Left ventricle myocardium inferior (tissue), 1 donor: Measurements from ENCODE around the gene BANF2. TPM values are rescaled to one million over a fixed set of nuclear protein-coding genes. Genes with fewer than 3 reads are reported as not detected.

Experiments
- DNase-seq: peaks from one replicate; pipeline ENCODE4 v3.0.0-alpha.2; 2020
- H3K27ac ChIP-seq: fragments of 200-600 bp; replicated peaks from 2 replicates; pipeline ENCODE4 v1.8.0; 2021
- H3K27me3 ChIP-seq: fragments of 200-600 bp; 2 replicates; pipeline ENCODE4 v1.8.0; 2021; ENCODE audit warnings: low read depth
- H3K36me3 ChIP-seq: fragments of 200-600 bp; 2 replicates; pipeline ENCODE4 v1.8.0; 2021
- H3K4me1 ChIP-seq: fragments of 200-600 bp; 2 replicates; pipeline ENCODE4 v1.8.0; 2021
- H3K4me3 ChIP-seq: fragments of 200-600 bp; 2 replicates; pipeline ENCODE4 v1.8.0; 2021; ENCODE audit warnings: mild to moderate bottlenecking, moderate library complexity
- H3K9me3 ChIP-seq: fragments of 200-600 bp; replicated peaks from 2 replicates; pipeline ENCODE4 v1.8.0; 2021
- intact Hi-C: fragments of 100-400 bp; cut with micrococcal nuclease; formaldehyde crosslinking; loops from one replicate; pipeline ENCODE4 v1.11.0; 2022
- total RNA-seq: library from RNA; stranded (reverse); fragmentation: NEBNext Ultra II Directional; extraction: Animal tissue kit (Norgen Biotek cat#: 25700); gene quantifications from one replicate; pipeline ENCODE4 v1.2.1, GENCODE V29; 2021
- TF ChIP-seq, protein P1 (sequence below): fragments of 200-600 bp; IDR thresholded peaks from 2 replicates; pipeline ENCODE4 v1.8.0; 2021; ENCODE audit warnings: antibody characterized with exemption, mild to moderate bottlenecking, borderline replicate concordance
- donor health status: DM: no; HTN: yes; CAD: no; lungs with severe emphysema.

Gene BANF2
- total RNA-seq, 1 donor from 2014 or later, result not detected

DNA sequence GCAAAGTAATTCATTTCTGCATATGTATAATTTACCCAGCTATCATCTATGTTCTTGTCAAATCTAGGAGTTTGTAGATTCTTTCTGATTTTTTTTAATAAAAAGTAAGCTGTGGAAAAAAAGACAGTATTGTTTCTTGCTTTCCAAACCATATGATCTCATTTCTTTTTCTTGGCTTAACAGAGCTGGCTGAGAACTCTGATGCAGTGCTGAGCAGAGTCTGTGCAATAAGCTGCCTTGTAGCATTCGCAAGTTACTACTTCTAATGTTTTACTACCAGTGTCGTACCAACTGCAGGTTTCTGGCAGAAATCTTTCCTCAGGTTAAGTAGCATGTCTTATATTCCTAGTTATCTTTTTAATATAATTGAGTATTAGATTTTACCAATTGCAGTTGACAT is 33.3 kb upstream of the BANF2 start:
- TF ChIP-seq, protein P1, sequence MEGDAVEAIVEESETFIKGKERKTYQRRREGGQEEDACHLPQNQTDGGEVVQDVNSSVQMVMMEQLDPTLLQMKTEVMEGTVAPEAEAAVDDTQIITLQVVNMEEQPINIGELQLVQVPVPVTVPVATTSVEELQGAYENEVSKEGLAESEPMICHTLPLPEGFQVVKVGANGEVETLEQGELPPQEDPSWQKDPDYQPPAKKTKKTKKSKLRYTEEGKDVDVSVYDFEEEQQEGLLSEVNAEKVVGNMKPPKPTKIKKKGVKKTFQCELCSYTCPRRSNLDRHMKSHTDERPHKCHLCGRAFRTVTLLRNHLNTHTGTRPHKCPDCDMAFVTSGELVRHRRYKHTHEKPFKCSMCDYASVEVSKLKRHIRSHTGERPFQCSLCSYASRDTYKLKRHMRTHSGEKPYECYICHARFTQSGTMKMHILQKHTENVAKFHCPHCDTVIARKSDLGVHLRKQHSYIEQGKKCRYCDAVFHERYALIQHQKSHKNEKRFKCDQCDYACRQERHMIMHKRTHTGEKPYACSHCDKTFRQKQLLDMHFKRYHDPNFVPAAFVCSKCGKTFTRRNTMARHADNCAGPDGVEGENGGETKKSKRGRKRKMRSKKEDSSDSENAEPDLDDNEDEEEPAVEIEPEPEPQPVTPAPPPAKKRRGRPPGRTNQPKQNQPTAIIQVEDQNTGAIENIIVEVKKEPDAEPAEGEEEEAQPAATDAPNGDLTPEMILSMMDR, result no peak
- H3K4me1 ChIP-seq, result peaks cover 57% of the 10 kb centered on the region
- H3K4me3 ChIP-seq, result no peak overlapping the region
- no peaks in the 10 kb centered on the region for H3K27me3 ChIP-seq
- intact Hi-C loops, result no loop called here
- peak overlapping the region; percentile 47 for H3K27ac ChIP-seq
- H3K36me3 ChIP-seq, result no peaks in the 10 kb centered on the region
- H3K9me3 ChIP-seq, result no peaks in the 10 kb centered on the region
- DNase-seq, result no peak

DNA sequence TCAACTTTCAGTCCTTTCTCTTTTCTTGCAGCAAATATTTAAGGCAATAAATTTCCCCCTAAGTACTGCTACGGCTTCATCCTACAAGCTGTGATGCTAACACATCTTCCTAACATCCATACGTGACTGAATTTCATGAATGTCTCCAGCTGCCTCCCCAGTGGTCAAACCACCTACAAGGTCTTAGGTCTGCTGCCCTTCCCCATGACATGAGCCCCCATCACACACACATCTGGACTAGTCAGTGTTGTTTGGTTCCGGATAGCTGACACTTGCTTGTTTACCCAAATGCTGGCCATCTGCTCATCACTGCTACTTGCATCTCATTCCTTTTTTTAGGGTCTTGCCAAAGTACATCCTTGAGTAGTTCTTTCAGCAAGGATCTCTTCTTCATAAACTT is 32.3 kb upstream of the BANF2 start:
- H3K36me3 ChIP-seq, result no peaks in the 10 kb centered on the region
- H3K27me3 ChIP-seq, result no peaks in the 10 kb centered on the region
- intact Hi-C loops, result no loop called here
- TF ChIP-seq, protein P1, result no peak
- no peak overlapping the region for H3K4me3 ChIP-seq
- H3K27ac ChIP-seq, result no peak overlapping the region
- H3K9me3 ChIP-seq, result no peaks in the 10 kb centered on the region
- no peak for DNase-seq
- peaks cover 48% of the 10 kb centered on the region for H3K4me1 ChIP-seq

DNA sequence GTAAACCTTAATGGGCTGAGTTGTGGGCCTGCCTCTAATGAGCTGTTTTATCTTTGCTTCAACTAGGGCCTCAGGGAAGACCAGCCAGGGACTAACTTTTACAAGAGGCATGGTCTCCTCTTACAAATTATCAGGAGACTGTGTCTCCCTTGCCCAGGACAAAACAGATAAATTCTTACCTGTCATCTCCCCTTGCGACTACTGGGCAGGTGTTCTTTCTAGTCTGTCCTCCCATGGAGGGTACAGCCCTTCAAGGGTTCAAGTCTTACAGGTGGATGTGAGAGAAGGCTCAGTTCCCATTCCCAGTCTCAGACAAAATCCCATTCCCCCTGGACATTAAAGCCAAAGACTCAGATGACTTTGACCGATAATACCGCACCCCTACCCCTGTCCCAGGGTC is 31.3 kb upstream of the BANF2 start:
- no peak for DNase-seq
- Histone ChIP-seq H3K4me1 (peaks cover 40% of the 10 kb centered on the region), H3K4me3 (no peak overlapping the region), H3K36me3 (no peaks in the 10 kb centered on the region), H3K9me3 (no peaks in the 10 kb centered on the region), H3K27ac (no peak overlapping the region), H3K27me3 (no peaks in the 10 kb centered on the region)
- intact Hi-C loops, result no loop called here
- TF ChIP-seq, protein P1, result no peak

DNA sequence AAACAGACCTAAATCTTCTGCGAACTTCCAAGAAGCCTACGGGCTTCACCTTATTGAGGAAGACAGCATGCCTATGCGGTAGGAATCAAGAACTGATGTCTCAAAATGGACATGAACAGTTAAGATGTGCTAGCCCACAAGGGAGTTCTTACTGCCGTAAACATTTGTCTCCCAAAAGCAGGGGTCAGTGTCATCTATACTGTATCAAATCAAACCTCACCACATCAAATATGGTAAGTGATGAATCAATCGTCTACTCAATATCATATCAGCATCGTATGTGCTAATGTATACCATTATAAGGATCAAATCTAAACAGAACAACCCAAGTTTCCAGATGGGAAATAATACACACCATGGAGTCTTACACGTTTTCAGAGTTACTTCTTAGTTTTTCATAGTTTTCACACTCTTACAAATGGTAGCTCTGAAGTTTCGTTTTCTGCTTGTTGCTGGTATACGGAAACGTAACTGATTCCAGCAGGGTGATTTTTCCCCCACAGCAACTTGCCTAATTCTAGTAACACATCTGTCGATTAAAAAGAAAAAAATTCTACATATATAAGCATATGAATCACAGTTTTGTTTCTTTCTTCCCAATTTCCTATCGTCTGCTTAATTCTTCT is 30.3 kb upstream of the BANF2 start:
- intact Hi-C loops, result no loop called here
- TF ChIP-seq, protein P1, result no peak
- Histone ChIP-seq H3K36me3 (no peaks in the 10 kb centered on the region), H3K4me1 (peaks cover 35% of the 10 kb centered on the region), H3K27ac (no peak overlapping the region), H3K9me3 (no peaks in the 10 kb centered on the region), H3K4me3 (no peak overlapping the region), H3K27me3 (no peaks in the 10 kb centered on the region)
- DNase-seq, result no peak

DNA sequence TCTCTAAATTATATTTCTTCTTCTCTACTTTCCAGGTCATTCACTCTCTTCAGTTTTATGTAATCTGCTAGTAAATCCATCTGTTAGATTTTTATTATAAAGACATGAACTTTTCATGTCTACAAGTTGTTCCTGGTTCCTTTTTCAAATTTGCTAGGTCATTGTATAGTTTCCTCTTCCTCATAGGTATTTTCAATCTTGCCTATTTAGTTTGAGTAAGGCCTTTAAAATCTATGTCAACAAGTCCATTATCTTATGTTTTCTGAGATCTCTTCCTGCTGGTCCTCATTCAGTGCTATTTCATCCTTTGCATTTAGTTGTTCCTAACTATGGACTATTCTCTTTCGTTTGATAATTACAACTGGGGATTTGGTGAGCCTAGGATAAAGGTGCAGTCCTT is 28.8 kb upstream of the BANF2 start:
- Histone ChIP-seq H3K4me1 (peaks cover 35% of the 10 kb centered on the region), H3K27ac (no peak overlapping the region)
- intact Hi-C loops, result loop anchor here (10.0 kb wide), 1 partner anchor 224 kb away; no protein-coding TSS in a partner anchor

More for the DNA sequence above, 28.8 kb upstream of the BANF2 start:
- Histone ChIP-seq H3K27me3 (no peaks in the 10 kb centered on the region), H3K36me3 (no peaks in the 10 kb centered on the region), H3K4me3 (no peak overlapping the region), H3K9me3 (no peaks in the 10 kb centered on the region)
- no peak for DNase-seq
- TF ChIP-seq, protein P1, result no peak
